NCI-H2107 treated with DMSO at 0.1 percent for 48 hours (cell line): ENCODE measurements around the gene EIF1.
"Not testable (repeated sequence)": the region's sequence is repeated elsewhere in the genome, so short reads cannot be mapped to it uniquely, and the experiment has no call there.

ENCODE experiments used
- DNase-seq: peaks from one replicate; lab custom pipeline; 2025; ENCODE audit not compliant: unreplicated experiment; lab: John Stamatoyannopoulos, UW

EIF1 gene

DNA sequence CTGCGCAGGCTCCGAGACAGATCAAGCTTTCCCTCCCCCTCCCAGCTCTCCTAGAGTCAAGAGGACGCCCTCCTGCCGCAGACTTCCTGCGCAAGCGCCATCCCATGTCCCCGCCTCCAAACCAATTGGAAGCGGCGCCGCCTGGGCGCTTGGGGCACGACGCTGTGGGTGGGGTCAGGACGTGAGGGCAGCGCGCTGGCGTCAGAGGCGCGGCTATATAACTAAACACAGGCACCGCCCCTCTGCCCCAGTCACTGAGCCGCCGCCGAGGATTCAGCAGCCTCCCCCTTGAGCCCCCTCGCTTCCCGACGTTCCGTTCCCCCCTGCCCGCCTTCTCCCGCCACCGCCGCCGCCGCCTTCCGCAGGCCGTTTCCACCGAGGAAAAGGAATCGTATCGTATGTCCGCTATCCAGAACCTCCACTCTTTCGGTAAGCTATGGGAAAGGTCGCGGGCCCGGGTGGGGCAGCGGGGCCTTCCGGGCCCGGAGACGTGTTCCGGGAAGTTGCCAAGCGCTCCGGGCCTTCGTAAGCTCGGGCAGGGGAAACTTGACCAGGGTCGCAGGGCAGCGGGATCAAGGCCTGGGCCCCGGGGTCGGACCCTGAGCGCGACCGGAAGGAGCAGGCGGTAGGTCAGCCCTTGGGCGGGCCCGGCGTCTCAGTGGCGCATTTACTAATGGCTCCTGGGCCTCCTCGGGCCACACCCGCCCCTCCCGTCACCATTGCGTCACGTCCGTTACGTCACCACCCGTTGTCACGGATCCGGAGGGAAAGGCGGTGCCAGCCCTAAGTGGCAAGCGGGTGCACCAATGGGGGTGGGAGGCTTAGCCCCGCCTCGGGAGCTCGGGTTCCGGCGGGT, at the start of gene EIF1:
Gene EIF1 (plus strand): TSS at position 245 of the 856 bp plus-strand sequence. CDS start 154 bp downstream, at position 399.
- peak; percentile 96 for DNase-seq

DNA sequence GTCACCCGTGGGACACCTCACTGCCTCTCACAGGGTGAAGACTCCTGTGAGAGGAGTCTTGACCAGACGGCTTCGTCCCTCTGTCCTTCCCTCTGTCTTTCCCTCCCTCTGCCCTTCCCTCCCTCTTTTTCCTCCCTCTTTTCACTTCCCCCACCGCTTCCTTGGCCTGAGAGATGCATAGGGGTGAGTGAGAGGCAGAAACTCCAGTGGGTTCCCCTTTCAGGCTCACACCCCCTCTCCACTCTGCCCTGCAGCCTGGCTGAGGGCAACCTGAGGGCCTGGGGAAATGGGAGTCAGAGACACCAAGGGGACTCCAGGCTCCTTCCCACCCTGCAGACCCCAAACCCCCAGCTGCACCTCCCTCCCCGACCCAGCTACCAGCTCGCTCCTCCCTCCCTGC, 49.7 kb upstream of the EIF1 start:
- DNase-seq, result no peak

DNA sequence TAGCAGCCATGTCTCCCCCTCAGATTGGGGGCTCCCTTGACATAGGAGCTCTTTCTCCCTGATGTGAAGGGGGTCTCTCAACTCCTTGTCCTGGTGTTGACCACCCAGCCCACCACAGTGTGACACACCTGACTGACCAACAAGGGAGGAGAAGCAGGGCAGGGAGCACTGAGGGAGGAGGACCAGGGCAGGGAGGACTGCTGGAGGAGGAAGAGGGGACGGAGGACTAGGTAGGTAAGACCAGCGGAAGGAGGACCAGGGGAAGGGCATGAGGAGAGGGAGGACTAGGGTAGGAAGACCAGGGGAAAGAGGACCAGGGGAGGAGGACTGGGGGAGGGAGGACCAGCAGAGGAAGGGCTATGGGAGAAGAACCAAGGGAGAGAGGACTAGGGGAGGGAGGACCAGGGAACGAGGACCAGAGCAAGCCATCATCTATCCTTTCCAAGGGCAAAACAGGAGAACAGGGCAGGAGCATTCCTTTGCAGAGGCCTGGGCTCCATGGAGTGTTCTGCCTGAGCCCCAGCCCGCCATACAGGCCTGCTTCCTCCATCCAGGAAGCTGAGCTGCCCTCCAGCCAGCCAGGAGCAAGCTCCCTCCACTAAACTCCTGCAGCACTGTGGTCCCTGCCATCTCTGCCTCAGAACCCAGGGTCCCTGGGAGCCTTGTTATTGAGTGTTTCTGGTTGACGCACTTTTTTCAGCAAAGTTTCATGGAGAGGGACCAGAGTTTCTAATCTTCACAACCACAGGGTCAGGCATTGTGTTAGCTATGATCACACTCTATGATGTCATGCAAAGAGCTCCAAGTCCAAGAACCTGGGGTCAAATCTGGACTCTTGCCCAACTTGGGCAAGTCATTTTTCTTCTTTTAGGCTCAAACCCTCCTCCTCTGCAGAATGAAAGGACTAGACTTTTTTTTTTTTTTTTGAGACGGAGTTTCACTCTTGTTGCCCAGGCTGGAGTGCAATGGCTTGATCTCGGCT, 48.9 kb upstream of the EIF1 start:
- DNase-seq, result no peak

DNA sequence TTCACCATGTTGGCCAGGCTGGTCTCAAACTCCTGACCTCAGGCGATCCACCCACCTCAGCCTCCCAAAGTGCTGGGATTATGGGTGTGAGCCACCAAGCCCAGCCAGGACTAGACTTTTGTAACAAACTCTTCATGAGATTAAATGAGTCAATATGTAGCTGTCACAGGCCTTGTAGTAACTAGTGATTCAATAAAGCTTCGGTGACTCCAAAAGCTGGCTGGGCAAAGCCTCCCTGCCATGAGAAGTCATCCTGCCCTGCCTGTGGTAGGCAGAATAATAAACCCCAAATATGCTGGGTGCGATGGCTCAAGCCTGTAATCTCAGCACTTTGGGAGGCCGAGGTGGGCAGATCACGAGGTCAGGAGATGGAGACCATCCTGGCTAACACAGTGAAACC, 48.1 kb upstream of the EIF1 start:
- not testable (repeated sequence) for DNase-seq

DNA sequence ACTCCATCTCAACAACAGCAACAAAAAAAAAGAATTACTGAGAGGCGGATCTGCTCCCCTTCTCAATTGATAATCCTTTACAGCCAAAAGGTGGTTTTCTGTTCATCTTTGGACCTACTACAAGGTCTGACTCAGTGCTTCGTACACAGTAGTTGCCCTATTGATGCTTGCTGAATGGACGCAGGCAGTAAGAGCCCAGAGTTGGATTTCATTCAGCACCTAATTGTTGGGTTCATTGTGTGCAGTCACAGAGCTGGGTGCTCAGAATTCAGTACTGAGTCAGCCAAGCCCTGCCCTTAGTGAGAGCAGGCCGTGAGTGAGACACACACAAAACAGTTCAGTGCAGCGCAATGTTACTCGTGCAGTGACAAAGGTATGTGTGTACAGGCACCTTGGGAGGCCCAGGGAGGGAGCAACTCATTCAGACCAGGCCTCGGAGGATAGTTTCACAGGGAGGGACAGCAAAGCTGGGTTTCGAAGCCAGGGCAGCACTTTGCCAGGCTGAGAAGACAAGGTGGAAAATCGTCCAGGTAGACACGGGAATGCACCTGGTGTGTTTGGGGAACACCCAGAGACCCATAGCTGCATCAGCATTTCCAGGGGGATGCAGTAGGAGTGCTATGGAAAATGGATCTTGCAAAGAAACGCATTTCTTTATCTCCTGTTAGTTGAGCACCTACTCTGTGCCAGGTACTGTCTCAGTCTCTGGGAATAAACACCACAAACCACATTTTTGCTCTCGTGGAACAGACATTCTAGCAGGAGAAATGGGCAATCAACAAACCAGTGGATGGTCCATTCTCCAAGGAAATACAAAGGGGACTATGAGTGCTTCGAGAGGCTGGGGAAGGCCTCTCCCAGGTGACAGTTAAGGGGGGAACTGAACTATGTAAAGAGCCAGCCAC, 46.2 kb upstream of the EIF1 start:
- DNase-seq, result no peak

DNA sequence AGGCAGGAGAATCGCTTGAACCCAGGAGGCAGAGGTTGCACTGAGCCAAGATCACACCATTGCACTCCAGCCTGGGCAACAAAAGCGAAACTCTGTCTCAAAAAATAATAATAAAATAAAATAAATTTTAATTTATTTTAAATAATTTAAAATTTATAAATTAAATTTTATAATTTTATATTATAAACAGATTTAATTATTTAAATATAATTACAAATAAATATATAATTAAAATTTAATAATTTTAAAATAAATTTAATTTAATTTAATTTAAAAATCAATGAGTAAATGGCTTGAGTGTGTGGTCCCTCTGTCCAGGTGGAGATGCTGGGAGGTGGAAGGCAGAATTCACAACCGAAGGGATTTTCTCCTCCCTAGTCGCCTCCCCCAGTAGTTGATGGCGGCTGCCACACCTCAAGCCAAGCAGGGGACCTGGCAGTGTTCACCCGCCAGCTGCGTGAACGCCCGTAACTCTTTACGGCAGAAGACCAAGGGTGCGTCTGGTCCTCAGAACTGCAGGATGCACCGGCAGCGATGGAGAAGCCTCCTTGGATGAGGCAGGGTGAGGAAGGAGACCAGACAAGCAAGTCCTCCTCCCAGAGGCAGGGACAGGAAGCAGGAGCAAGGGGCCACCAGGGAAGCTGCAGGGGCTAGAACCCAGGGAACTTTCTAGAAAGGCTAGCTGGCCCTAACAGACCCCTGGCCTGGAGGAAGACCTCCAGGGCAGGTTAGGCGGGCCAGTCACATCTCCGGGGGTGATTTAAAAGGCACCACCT, 41.5 kb upstream of the EIF1 start:
- no peak for DNase-seq

DNA sequence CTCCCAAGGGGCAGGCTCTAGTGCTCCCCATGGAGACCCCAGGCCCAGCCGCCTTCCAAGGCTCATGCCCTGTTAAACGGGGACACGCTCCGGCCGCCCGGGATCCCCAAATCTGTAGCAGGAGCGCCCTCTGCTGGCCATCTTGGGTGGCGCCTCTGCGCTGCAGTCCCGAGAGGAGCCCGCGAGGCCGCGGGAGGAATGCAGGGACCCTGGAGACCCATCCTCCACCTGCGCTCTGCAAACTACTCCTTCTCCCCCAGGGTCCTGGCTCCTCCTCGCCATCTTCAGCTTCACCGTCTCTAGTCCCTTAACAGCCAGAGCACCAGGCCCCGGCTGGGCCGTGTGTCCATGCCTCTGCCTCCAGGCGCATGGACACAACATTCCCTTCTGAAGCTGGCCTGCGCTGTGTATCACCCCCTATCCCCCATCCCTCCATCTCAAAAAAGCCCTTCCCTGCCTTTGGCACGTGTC, 40.7 kb upstream of the EIF1 start:
- no peak for DNase-seq

DNA sequence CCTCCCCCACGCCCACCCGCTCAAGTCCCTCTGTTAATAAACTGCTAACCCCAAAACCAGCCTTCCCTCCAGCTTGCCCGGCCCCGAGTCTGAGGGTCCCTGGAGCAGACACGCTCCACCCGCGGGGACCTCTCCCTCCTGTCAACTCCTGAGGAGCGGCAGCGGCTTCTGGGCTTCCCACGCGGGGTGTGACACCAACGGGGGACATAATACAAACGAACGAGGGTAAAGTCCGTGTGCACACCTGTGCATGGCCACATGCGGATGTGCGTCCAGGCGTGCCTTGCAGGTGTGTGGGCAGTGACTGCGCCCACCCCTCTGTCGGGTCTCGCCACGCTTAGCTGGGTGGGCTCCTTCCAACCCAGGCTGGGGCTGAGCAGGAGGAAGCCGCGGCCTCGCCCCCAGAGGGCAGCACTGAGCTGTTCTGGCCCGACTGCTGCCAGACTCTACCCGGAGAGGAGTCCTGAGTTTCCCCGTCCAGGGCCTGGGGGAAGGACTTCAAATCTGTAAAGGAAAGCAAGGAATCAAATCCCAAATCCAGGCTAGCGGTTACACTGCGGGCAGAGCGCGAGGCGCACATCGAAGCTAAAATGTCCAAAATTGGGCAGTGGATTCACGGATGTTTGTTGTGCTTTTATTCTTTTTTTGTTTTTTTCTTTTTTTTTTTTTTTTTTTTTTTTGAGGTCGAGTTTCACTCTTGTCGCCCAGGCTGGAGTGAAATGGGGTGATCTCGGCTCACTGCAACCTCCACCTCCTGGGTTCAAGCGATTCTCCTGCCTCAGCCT, 40.1 kb upstream of the EIF1 start:
- peak; percentile 33 for DNase-seq

DNA sequence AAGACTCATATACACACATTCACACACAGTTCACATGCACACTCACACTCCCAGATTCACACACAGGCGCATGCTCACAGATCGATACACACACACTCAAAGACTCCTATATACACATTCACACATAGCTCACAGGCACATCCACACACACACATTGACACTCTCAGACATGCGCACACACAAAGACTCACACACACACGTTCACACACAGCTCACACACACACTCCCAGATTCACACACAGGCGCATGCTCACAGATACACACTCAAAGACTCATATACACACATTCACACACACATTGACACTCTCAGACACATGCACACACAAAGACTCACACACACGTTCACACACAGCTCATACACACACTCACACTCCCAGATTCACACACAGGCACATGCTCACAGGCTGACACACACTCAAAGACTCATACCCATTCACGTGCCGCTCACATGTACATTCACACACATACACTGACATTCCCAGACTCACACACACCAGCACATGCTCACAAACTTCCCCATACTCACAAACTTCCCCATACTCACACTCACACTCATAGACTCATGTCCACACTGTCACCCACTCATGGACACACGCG, 38.7 kb upstream of the EIF1 start:
- DNase-seq, result no peak

DNA sequence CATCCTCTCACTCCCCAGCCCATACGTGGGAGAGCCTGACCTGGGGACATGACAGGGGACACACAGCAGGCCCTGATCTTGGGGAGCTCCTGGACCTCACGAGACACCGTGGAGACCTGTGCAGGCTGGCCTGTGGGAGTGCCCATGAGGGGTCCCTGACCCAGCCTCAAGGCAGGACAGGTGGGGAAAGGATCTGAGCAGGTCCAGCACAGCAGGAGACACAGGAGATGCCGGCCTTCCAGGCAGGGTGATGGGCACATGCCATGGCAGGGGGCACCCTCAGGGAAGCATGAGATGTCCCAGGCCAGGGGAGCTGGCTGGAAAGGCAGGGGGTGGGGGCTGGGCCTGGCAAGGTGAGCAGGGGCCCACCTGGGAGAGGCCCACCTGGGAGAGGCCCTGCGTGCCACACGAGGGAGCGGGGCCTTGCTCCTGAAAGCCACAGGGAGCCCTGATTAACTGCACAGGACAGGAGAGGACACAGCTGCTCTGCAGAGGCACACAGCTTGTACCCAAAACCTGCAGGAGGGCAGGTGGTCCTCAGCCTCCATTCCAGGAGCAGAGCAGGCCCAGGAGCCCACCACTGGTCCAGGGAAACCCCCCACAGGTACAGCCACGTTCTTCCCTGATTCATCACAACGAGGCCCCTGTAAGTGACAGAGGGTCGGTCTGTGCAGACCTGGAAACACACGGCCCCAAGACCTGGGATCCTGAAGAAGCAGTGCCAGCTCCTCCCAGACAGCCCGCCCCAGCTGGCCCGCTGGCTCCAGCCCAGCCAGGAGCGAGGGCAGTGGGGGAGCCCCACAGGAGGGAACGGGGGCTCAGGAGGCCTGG, 37.7 kb upstream of the EIF1 start:
- DNase-seq, result no peak

DNA sequence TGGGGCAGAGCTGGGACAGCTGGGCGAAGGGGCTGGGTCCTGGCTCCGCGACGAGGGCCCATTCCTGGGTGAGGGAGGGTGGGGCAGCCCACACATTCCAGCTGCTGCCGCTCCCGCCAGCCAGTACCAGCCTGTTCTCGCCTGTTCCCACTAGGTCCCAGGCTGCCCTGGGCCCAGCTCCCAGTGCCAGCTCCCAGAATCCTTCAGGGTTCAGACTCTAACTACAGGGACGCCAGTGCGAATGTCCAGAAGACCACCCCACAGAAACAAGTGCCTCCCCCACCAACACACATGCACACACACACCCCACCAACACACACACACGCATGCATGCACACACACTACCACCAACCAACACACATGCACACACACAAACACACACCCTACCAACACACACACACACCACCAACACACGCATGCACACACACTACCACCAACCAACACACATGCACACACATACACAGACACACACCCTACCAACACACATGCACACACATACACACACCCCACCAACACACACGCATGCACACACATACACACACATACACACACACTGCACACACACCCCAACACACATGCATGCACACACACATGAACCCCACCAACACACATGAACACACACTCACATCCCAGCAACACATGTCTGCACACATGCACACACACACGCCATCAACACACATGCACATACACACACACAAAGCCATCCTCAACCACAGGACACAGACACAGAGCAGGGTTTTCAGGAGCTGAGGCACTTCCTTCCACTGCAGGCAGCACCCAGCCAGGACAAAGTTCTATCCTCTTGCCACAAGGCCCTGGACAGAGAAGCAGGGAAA, 36.8 kb upstream of the EIF1 start:
- no peak for DNase-seq

DNA sequence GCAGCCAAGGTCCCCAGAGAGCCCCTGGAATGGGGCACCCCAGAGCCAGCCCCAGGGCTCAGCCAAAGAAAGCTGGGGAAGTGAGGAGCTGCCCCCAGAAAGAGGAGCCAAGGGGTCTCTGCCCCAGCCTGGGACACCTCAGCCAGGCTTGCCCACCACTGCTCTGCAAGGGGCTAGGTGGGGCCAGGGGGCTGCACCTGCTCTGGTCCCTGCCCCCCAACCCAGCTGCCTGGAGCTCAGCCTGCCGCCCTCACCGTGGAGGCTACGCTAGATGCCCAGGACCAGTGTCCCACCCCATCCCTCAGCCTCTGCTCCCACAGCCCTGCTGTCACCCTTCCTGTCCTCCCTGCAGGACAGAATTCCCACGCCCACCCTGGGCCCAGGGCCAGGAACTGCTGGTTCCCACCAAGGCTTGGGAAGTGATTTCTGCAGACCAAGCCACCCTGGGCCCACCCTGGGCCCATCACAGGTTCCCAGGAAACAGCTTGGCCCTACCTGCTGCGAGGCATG, 36.2 kb upstream of the EIF1 start:
- DNase-seq, result no peak

DNA sequence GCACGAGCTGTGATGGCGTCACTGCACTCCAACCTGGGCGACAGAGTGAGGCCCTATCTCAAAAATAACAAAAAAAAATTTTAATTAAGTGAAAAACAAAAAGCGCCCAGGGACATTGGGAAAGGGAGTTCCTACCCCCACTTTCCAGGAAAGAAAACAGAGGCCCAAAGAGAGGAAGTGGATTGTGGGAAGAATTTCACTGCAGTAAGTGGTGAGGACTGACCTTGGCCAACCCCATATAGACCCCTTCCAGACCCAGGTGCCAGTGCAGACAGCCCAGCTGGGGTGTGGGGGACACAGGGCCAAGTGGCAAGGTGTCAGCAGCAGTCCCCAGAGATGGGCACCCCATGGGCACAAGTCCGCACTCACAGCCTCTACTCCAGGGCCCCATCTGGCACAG, 35.3 kb upstream of the EIF1 start:
- no peak for DNase-seq

DNA sequence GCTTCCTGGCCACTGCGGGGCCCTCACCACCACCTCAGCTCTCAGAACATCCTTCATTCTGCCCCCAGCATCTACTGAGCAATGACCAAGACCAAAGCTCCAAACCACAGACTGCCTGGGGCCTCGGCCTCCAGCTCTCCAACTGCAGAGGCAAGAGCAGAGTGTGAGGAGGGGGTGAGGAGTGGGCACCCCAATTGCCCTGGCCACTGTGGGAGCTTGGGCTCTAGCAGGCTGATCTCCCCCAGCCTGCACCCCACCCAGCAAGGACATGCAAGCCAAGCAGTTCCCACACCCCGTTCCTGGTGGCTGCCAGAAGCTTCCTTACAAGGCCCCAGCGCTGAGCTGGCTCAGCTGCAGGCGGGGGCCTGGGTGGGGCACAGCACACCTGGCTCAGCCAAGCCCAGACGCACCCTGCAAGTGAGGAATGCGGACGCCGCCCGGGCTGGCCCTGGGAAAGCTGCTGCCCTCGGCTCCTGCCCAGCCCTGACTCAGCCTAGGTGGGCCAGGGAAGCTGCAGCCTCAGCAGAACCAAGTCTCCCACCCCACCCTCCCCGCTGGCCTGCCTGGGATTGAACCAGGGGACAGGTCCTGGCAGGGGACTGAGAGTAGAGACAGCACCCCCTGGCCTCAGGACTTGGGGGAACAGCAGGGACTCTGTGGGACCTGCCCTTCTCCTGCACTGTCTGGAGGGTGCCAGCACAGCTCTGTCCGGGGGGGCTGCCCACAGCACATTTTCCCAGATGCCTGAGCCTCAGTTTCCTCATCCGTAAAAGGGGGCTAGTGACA, 34.6 kb upstream of the EIF1 start:
- no peak for DNase-seq

DNA sequence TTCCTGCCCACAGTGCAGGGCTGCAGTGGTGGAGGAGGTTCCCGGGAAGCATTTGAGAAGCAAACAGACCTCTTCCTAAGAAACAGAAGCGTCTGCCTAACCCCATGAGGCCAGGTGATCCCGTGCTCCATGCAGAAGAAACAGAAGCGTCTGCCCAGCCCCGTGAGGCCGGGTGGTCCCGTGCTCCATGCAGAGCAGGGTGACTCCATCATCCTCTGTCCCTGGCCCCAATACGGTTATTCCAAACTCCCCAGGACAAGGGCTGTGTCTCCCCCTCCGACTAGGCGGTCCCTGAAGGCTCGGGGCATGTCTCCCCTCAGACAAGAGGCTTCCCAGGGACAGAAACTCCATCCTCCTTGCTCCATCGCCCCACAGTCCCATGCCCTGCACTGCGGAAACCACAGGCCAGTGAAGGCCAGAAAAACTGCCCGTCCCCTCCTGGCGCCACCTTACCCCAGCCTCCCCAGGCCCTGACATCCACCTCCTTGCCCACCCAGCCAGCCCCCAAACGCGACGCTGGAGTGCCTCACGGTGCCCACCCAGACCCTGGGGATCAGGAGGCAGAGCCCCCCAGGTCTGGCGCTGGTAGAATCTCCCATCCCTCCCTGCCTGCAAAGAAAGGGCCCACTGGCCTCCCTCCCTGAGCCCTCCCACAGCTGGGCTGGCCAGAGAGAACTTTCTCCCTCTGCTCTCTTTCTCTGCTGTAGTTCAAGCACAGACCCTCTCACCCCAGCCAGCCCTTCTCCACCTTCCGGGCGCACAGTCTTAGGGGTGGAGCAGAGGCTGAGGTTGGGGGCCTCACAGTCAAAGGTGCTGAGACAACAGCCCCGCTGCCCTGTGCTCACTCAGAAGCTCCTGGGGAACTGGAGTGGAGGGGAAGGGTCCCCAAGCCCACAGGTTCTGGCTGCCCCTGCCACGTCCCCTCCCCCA, 33.7 kb upstream of the EIF1 start:
- DNase-seq, result no peak
